ENCODE results near the gene DYNC1I1.

- TF ChIP-seq POLR2AphosphoS5 (IDR thresholded peaks at IDR 0.05) (no peak), CTCF (IDR thresholded peaks at IDR 0.05 in 8 of 11, conservative IDR thresholded peaks at IDR 0.05 in 3 of 11) (no peak)
Observed at GRCh38 chr7:96090756-96091155, 318.4 kb downstream of the DYNC1I1 start.
